Measurements from ENCODE around the gene ADAM22.
"Not testable (repeated sequence)": the region's sequence is repeated elsewhere in the genome, so short reads cannot be mapped to it uniquely, and the experiment has no call there.

Gene ADAM22

GRCh38 chr7:87933953-87934698, at the start of gene ADAM22:
Gene ADAM22 (plus strand): TSS chr7:87934251. CDS start chr7:87934466, 215 bp downstream.
- DNase-seq (ENCODE audit: low spot score), result peak; percentile 83

- DNase-seq (ENCODE audit: low spot score), result no peak
Measured at GRCh38 chr7:87885018-87885417, 49.0 kb upstream of the ADAM22 start.

GRCh38 chr7:87886875-87887274, 47.2 kb upstream of the ADAM22 start:
- peak; percentile 46 for DNase-seq (ENCODE audit: low spot score)

GRCh38 chr7:87895363-87895762, 38.7 kb upstream of the ADAM22 start:
- no peak for DNase-seq (ENCODE audit: low spot score)

GRCh38 chr7:87899255-87899654, 34.8 kb upstream of the ADAM22 start:
- DNase-seq (ENCODE audit: low spot score), result no peak

- not testable (repeated sequence) for DNase-seq (ENCODE audit: low spot score)
Measured at GRCh38 chr7:87907136-87907906, 26.7 kb upstream of the ADAM22 start.

GRCh38 chr7:87908814-87909213, 25.2 kb upstream of the ADAM22 start:
- not testable (repeated sequence) for DNase-seq (ENCODE audit: low spot score)

GRCh38 chr7:87912121-87912520, 21.9 kb upstream of the ADAM22 start:
- no peak for DNase-seq (ENCODE audit: low spot score)

GRCh38 chr7:87918740-87919139, 15.3 kb upstream of the ADAM22 start:
- DNase-seq (ENCODE audit: low spot score), result no peak

- no peak for DNase-seq (ENCODE audit: low spot score)
Measured at GRCh38 chr7:87919875-87920274, 14.2 kb upstream of the ADAM22 start.

- DNase-seq (ENCODE audit: low spot score), result no peak
Measured at GRCh38 chr7:87920578-87920977, 13.5 kb upstream of the ADAM22 start.

- not testable (repeated sequence) for DNase-seq (ENCODE audit: low spot score)
Measured at GRCh38 chr7:87922759-87923395, 11.2 kb upstream of the ADAM22 start.

GRCh38 chr7:87926581-87927461, 7.2 kb upstream of the ADAM22 start:
- DNase-seq (ENCODE audit: low spot score), result no peak

- no peak for DNase-seq (ENCODE audit: low spot score)
Measured at GRCh38 chr7:87933605-87933952, 472 bp upstream of the ADAM22 start.

GRCh38 chr7:87934699-87935383, 790 bp downstream of the ADAM22 start:
- no peak for DNase-seq (ENCODE audit: low spot score)

GRCh38 chr7:87935384-87935706, 1.3 kb downstream of the ADAM22 start:
- DNase-seq (ENCODE audit: low spot score), result no peak

- no peak for DNase-seq (ENCODE audit: low spot score)
Measured at GRCh38 chr7:87941138-87941537, 7.1 kb downstream of the ADAM22 start.

- DNase-seq (ENCODE audit: low spot score), result no peak
Measured at GRCh38 chr7:87944547-87944946, 10.5 kb downstream of the ADAM22 start.

- not testable (repeated sequence) for DNase-seq (ENCODE audit: low spot score)
Measured at GRCh38 chr7:87945926-87946325, 11.9 kb downstream of the ADAM22 start.

- DNase-seq (ENCODE audit: low spot score), result no peak
Measured at GRCh38 chr7:87948371-87948770, 14.3 kb downstream of the ADAM22 start.

GRCh38 chr7:87959336-87959735, 25.3 kb downstream of the ADAM22 start:
- DNase-seq (ENCODE audit: low spot score), result no peak

GRCh38 chr7:87960239-87960638, 26.2 kb downstream of the ADAM22 start:
- no peak for DNase-seq (ENCODE audit: low spot score)

All from CD4-positive, alpha-beta T cell treated with Interleukin-15 for 4 hours (primary cell).